Measurements from ENCODE around the gene MAML3.
A peak's percentile ranks its signal among the peaks of the same experiment; 100 is the strongest.

The MAML3 gene

GRCh38 chr4:140097572-140097971, 56.4 kb downstream of the MAML3 start:
- H3K36me3 ChIP-seq, result no peaks in the 10 kb centered on the region
- H3K4me1 ChIP-seq (ENCODE audit: control insufficient read depth in 1 of 2, insufficient read depth in 1 of 2, low read depth in 1 of 2, low read length in 1 of 2), result peaks cover 83 to 86% of the 10 kb centered on the region in 2 experiments
- H3K9me3 ChIP-seq, result no peaks in the 10 kb centered on the region
- peak overlapping the region; percentile 67 for H3K27ac ChIP-seq
- TF ChIP-seq CTCF (IDR thresholded peaks at IDR 0.05), result no peak
- H3K4me3 ChIP-seq (ENCODE audit: low read depth in 1 of 2, low read length in 1 of 2), result no peak overlapping the region
- H3K27me3 ChIP-seq, result no peaks in the 10 kb centered on the region

GRCh38 chr4:140096921-140097320, 57.1 kb downstream of the MAML3 start:
- H3K4me3 ChIP-seq (ENCODE audit: low read depth in 1 of 2, low read length in 1 of 2), result no peak overlapping the region
- no peaks in the 10 kb centered on the region for H3K36me3 ChIP-seq
- no peaks in the 10 kb centered on the region for H3K9me3 ChIP-seq
- TF ChIP-seq CTCF (IDR thresholded peaks at IDR 0.05), result no peak
- peak overlapping the region; percentile 80 for H3K27ac ChIP-seq
- H3K4me1 ChIP-seq (ENCODE audit: control insufficient read depth in 1 of 2, insufficient read depth in 1 of 2, low read depth in 1 of 2, low read length in 1 of 2), result peaks cover 88 to 92% of the 10 kb centered on the region in 2 experiments
- H3K27me3 ChIP-seq, result no peaks in the 10 kb centered on the region

- Histone ChIP-seq H3K27me3 (no peaks in the 10 kb centered on the region), H3K27ac (peak overlapping the region; percentile 80), H3K4me1 (ENCODE audit: control insufficient read depth in 1 of 2, insufficient read depth in 1 of 2, low read depth in 1 of 2, low read length in 1 of 2) (peaks cover 92 to 97% of the 10 kb centered on the region in 2 experiments), H3K4me3 (ENCODE audit: low read depth in 1 of 2, low read length in 1 of 2) (no peak overlapping the region), H3K9me3 (no peaks in the 10 kb centered on the region), H3K36me3 (no peaks in the 10 kb centered on the region)
- TF ChIP-seq CTCF (IDR thresholded peaks at IDR 0.05), result no peak
Observed at GRCh38 chr4:140096483-140096861, 57.5 kb downstream of the MAML3 start.

GRCh38 chr4:140095694-140096482, 58.1 kb downstream of the MAML3 start:
- no peaks in the 10 kb centered on the region for H3K9me3 ChIP-seq
- H3K27ac ChIP-seq, result peak overlapping the region; percentile 80
- peaks cover 98% of the 10 kb centered on the region in 2 experiments for H3K4me1 ChIP-seq (ENCODE audit: control insufficient read depth in 1 of 2, insufficient read depth in 1 of 2, low read depth in 1 of 2, low read length in 1 of 2)
- TF ChIP-seq CTCF (IDR thresholded peaks at IDR 0.05), result no peak
- H3K36me3 ChIP-seq, result no peaks in the 10 kb centered on the region
- H3K27me3 ChIP-seq, result no peaks in the 10 kb centered on the region
- peak overlapping the region; percentile 53 to 58 for H3K4me3 ChIP-seq (ENCODE audit: low read depth in 1 of 2, low read length in 1 of 2)

GRCh38 chr4:140094438-140095420, 59.3 kb downstream of the MAML3 start:
- no peaks in the 10 kb centered on the region for H3K36me3 ChIP-seq

More at GRCh38 chr4:140094438-140095420, 59.3 kb downstream of the MAML3 start:
- Histone ChIP-seq H3K9me3 (no peaks in the 10 kb centered on the region), H3K27ac (peak overlapping the region; percentile 80), H3K4me3 (ENCODE audit: low read depth in 1 of 2, low read length in 1 of 2) (peak overlapping the region; percentile 53 to 58), H3K4me1 (ENCODE audit: control insufficient read depth in 1 of 2, insufficient read depth in 1 of 2, low read depth in 1 of 2, low read length in 1 of 2) (peaks cover 89 to 91% of the 10 kb centered on the region in 2 experiments), H3K27me3 (no peaks in the 10 kb centered on the region)
- TF ChIP-seq CTCF (IDR thresholded peaks at IDR 0.05), result no peak
